GM21367 (cell line): ENCODE measurements around the gene SWI5.

Experiments
- ATAC-seq: cut with Tn5 transposase; IDR thresholded peaks from one replicate; pipeline ENCODE4 v1.9.1; 2021; ENCODE audit not compliant: unreplicated experiment

The SWI5 gene

GRCh38 chr9:128251732-128252100 lies 24.4 kb upstream of the SWI5 start:
- ATAC-seq: no peak

DNA sequence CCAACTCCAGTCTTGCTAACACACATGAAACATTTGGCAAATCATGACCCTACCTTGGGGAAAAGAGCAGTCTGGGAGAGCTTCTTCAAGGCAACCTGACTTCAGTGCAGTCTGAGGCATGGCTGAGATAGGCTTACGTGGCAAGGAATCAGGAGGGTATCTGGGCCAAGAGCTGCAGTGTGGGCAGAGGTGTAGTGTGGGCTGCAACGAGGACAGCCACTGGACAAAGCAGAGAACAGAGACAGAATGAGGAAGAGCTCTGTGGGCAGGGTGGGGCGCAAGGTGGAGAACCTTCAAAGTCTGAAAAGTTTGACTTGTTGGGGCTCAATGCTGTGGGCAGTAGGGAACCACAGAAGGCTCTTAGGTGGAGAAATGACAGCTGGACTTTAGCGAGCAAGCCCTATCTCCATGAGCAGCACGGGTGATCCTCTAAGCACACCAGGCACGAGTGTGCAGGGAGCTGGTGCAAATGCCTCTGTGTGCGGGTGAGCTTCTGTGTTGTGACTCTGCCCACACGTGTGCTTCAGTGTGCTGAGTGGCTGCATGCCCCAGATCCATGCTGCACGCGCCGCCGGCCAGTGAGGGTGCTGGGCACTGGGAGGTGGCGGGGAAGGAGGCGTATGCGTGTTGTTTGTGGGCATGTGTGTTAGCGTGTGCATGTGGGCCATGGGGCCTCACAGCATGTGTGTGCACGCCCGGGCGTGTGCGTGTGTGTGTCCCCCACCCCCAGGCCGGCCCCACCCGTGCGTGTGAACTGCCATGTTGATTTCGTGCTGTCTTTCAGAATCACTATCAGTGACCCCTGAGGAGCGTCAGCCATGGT lies 23.5 kb upstream of the SWI5 start:
- ATAC-seq: no peak

DNA sequence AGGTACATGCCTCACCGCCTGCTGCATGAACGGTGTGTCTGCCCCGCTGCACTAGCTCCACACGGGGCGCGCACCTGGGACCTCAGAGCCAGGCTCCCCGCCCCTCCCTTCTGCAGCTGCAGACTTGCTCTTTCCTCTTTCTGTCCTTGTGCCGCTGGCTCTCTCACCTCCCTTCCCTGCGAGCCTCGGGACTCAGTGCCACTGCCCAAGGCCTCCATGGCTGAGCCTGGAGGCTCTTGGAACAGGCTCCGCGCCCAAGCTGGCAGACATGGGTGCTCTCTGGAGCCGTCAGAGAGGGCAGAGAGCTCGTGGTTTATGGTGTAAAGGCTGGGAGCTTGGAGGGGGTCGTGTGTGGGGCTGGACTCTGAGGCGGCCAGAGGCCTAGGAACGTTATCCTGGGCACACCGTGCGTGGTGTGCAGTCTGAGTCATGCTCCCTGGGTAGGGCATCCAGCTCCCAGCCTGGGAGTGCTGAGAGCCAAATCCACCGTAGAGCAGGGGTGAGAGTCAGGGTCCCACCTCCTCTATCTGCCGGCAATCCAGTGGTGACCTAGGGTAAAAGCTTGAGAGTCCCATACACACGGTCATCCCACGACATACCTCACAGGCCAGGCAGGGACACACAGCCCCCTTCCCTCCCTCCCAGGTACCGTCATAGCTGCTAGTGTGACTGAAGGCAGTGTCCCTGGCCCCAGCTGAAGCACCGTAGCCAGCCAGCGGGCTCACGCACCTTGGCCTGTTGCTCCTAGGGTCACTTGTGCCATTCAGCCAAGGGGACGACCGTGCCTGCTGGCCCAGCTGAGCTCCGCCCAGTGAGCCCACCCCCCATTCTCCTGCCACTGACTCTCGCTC lies 22.7 kb upstream of the SWI5 start:
- no peak for ATAC-seq

DNA sequence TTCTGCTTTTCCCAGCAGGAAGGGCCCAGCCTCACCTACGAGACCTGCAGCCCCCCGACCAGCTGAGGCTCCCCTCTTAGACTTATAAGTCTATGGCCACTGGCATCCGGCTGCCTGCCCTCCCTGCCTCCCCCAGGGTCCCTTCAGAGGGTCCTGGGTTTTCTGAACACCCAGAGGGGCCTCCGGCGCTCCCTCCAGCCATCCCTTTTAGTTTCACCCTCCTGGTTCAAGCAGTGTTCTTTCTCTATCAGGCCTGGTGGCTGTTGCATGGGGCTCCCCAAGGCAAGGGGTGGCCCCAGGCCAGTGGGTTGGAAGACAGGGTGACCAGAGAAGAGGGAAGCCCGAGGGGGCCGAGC lies 22.1 kb upstream of the SWI5 start:
- ATAC-seq: no peak

DNA sequence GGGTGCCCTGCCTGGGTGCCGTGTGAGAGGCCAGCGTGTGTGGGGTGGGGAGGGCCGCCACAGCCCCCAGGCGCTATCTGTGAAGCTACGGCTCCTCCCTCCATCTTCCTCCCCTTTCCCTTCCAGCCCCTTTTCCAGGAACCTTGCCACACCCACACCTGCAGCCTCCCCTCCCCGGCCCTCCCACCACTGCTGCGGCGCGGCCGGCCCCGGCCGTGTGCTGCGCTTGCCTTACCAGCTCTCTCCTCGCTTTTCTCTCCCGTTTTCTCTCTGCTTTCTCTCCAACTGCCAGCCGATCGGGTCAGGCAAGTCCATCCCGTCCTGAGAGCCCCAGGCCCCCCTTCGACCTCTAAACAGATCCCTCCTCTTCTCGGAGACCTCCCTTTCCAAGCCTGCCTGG lies 21.7 kb upstream of the SWI5 start:
- no peak for ATAC-seq

GRCh38 chr9:128254855-128255759 lies 21.0 kb upstream of the SWI5 start:
- no peak for ATAC-seq

DNA sequence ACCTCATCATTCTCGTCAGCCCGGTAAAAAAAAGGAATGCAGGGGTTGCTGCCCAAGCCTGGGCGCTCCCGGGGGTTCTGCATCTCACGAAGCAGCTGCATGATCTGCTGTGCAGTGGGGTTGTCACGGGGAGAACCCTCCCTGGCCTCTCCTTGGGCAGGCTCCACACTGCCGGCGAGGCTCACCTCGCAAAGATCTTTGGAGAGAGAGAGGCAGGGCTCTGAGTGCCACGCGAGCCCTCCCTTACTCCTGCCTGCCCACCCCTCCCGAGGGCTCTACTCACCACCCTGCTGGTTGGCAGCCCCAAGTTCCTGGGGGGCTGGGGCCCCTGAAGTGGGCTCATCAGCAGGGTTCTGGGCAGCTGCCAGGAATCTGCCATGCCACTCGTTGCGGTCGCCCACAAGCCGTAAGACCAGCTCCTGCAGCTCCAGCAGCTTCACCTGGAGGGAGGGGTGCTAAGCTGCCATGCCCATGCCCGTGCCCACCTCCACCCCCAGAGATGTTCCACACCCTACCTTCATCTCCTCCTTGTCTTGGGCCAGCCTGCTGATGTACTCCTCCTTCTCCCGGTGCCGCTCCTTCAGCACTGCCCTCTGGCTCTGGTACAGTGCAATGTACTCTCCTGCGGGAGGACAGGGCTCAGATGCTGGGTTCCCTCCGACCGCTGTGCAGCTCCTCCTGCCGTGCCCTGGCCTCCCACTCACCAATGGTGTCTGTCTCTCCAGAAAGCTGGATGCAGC lies 18.8 kb upstream of the SWI5 start:
- ATAC-seq: no peak

DNA sequence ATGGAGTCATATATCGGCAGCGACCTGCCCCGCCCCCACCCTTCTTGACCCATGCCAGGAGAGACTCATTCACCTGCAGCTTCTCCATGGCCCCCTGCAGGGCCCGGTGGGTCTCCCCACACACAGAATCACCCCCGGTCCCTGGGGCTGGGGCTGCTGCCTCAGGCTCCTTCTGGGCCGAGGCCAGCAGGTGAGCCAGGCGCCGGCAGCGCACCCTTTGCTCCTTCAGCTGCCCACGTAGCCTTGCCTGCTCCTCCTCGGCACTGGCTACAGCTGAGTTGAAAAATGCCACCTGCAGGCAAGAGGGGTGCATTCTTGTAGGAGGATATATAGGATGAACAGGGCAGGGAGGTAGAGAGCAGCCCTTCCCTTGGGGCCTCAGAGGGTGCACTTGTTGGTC lies 18.2 kb upstream of the SWI5 start:
- ATAC-seq: no peak

- no peak for ATAC-seq
These were observed 17.8 kb upstream of the SWI5 start for GRCh38 chr9:128258326-128258725.

GRCh38 chr9:128259156-128259555 lies 16.9 kb upstream of the SWI5 start:
- no peak for ATAC-seq

GRCh38 chr9:128260340-128260739 lies 15.7 kb upstream of the SWI5 start:
- ATAC-seq: no peak

- no peak for ATAC-seq
These were observed 13.4 kb upstream of the SWI5 start for GRCh38 chr9:128262687-128263086.

DNA sequence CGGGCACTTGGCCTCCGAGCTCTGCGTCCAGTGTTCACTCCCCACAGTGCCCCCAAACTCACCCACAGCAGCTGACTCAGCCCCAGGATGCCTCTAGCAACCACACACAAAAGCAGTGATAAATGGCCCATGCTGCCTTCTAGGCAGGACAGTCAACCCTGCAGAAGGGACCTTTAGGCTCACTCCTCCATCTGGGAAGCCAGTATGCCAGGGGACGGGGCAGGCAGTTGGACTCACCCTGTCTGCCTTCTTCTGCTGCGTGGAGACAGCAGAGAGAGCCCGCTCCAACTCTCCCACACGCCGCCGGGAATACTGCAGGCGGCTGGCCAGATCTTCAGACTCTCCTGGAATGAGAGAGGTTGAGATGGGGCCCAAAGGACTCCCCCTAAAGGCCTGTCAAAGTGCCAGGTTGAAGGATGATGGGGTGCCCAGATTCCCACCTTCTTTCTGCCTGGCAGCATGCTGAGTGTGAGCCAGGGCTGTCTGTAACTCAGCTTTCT lies 10.7 kb upstream of the SWI5 start:
- ATAC-seq: no peak

- ATAC-seq: no peak
These were observed 9.0 kb upstream of the SWI5 start for GRCh38 chr9:128266868-128267590.

GRCh38 chr9:128271112-128271511 lies 5.0 kb upstream of the SWI5 start:
- ATAC-seq: no peak

- no peak for ATAC-seq
These were observed 4.6 kb upstream of the SWI5 start for GRCh38 chr9:128271512-128271911.

GRCh38 chr9:128274245-128274644 lies 1.8 kb upstream of the SWI5 start:
- no peak for ATAC-seq

DNA sequence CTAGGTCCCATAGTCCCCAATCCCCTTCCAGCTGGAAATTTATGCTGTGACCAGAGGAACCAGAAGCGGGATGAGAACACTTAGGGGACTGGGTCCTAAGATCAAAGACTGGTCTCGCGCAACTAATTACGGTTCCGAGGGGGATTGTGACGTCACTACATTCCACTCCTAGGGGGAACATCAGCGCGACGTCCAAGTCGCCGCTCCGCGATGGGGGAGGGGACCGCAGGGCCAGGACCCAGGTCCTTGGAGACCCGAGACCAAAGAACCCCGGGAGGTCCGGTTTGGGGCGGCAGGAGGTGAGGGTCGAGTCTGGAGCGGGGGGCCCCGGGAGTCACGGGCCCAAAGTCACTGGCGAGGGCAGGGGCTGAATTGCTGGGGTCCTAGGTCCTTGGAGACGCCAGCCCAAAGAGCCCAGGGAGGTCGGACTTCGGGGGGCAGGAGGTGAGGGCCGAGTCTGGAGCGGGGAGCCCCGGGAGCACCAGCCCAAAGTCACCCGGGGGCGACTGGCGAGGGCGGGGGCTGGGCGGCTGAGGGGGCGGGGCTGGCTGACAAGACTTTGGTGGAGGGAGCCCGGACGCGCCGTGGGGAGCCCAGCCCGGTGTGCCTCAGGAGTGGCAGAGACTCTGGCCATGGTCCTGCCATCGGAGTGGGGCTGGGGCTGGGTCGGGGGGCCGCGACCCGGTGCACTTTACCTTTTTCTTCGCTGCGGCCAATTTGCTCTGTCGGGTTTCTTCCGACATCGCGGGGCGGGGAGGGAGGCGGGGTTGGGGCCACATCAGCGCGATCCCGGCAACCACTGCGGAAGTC lies 673 bp upstream of the SWI5 start, which contains the start of gene GOLGA2:
Gene GOLGA2, minus strand, starts transcription at position 810 of the 810 bp plus-strand sequence. Its CDS starts 31 bp downstream, at position 779.
- ATAC-seq: peak; percentile 35
